NCI-H748 (cell line): ENCODE results near the gene TNFRSF13B.
A peak's percentile ranks its signal among the peaks of the same experiment; 100 is the strongest.
"Not testable (repeated sequence)": the region's sequence is repeated elsewhere in the genome, so short reads cannot be mapped to it uniquely, and the experiment has no call there.

Source experiments
- DNase-seq: peaks from one replicate; lab custom pipeline; 2025; ENCODE audit not compliant: unreplicated experiment; lab: John Stamatoyannopoulos, UW

The TNFRSF13B gene

DNA sequence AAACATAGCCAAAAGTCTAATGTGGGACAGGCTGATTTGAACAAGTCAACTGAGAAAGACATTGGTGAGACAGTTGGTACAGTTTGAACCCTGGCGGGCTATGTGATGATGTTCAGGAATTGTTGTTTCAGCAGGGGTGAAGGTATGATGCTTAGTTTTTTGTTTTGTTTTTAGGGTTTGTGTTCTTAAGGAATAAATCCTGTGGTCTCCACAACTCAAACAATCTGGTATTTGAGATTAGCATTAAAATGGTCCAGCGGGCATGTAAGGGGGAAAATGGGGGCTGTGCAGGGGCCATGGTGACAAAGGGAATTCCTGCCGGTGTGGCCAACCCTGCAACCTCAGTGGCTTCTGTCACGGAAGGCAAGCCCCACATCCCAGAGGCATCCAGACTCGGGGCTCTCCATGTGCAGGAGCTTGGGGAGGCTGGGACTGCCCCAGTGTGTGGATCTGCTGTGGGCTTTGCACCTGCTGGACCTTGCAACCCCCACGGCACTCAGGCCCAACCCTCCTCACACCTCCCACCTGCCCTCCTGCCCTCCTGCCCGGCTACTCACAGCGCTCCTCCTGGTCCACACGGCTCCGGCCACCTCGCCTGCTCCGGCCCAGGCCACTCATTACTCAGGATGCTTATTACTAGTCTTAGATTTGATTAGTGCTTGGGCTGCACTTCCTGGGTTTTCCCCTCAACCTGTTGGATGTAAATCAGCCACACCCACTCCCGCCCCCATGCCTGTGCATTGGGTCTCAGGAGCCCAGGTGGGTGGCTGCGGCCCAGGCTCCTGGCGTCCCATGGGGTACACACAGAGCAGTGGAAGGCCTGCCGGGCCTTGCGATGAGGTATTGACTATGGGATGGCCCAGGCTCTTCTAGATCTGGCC lies at the start of gene TNFRSF13B:
Gene TNFRSF13B, minus strand, starts transcription at position 661 of the 881 bp plus-strand sequence. Its CDS starts 43 bp downstream, at position 618.
- DNase-seq: no peak

DNA sequence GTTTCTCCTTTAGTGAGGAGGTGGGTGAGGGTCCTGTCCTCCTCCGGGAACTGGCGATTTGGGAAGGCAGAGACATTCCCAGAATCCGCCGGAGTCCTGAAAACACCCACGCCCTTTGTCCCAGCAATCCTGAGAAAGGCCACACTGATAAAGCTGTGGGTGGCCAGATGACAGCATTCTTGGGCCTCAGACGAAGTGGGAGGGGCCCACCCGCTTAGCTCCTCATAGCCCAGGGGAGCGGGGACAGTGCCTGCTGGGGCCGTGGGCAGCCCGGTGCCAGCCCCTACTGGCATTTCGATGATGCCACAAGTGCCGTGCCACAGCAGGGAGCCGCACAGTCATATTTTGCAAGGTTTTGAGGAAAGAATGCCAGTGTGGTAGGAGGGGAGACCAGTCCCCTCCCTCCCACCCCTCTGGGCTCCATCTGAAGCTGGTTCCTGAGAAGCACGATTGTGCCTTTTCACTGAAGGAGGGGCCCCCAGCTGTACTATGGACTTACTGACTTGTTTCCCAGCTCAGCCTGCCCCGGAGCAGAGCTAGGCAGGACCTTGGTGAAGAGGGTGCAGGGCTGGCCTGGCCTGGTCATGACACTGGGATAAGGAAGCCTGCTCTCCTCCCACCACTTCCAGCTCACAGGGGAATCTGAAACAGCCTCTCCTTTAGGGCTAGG lies 49.4 kb upstream of the TNFRSF13B start:
- no peak for DNase-seq

DNA sequence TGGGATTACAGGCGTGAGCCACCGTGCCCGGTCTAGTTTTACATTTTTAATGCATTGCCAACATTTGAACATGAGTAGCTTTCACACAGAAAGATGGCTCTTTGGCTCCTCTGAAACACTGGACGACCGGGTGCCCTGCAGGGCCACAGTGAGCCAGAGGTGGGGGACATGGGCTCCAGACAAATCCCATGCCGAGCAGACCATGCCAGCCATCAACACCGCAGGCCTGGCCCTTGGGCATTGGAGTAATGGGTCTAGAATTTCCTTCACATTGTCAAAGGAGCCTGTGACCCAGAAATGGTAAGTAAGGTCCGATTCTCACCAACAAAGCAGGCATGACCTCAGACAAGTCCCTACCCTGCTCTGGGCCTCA lies 48.9 kb upstream of the TNFRSF13B start:
- no peak for DNase-seq

DNA sequence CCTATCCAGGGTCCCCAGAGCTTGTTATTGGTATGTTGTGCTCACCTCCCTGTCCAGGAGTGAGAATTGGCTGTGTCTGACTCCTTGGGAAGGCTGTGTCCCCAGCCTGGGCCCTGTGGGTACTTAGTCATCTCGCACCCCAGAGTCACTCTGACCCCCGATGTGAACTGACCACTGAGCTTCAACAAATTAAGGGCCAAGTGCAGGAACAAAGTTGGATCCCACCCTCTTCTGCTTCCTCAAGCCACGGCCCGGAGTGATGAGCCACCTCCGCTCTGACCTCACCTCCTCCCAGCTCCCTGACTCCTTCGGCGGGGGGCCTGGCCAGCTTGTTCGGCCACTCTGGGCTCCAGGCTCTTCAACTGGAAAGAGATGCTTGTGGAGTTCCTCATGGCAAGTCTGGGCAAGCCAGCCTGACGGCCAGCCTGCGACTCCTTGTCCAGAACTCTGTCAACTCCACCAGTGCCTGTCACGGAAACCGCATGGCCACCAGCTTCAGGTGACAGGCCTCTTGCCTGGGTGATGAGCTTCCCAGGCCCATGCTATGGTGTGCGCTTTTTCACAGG lies 48.1 kb upstream of the TNFRSF13B start:
- DNase-seq: no peak

DNA sequence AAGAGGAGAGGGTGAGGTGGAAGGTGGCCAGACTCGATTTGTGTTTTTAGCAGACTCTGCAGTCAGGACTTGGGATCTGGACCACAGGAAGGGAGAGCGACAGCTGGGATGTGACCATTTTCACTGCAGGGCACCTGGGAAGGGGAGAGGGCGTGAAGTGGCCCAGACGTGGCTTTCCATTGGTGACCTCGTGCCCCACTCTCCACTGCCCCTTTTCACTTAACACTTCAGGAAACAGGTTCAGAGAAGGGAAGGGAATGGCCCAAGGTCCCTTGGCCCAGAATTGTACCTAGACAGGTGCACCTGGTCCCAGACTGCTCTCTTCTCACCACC lies 47.5 kb upstream of the TNFRSF13B start:
- DNase-seq: no peak

DNA sequence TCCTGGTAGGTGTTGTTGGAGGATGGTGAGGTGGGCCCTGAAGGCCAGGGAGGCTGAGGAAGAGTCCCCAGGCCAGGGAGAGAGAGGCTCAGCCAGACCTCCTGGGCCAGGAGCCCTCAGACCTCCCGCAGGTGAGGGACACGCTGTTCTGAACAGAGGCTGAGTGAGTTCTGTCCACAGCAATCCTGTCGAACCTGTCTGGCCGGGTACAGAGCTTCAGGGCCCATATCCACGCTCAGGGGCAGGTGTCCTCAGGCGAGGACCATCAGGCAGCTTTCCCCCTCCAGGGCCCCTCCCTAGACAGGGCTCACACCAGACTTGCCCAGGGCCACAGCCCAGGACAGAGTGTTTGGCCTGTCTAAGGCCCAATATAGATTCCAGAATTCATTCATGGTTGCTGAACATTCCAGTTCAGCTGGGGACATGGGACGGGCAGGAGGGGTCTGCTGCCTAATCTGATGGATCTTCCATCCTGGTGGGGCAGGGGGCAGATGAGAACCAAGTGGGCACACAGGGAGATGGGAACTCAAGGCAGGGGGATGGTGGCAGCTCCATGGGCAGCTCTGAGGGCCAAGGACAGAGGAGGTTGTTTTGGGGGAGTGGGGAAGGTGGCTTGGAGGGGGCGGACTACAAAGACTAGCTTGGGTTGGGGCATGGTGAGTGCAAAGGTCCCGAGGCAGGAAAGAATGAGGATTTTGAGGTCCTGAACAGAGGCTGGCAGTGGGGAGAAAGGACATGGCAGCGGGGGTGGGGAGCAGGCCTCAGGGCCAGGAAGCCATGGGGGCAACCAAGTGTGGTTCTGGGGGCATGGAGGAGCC lies 46.9 kb upstream of the TNFRSF13B start:
- peak; percentile 55 for DNase-seq

DNA sequence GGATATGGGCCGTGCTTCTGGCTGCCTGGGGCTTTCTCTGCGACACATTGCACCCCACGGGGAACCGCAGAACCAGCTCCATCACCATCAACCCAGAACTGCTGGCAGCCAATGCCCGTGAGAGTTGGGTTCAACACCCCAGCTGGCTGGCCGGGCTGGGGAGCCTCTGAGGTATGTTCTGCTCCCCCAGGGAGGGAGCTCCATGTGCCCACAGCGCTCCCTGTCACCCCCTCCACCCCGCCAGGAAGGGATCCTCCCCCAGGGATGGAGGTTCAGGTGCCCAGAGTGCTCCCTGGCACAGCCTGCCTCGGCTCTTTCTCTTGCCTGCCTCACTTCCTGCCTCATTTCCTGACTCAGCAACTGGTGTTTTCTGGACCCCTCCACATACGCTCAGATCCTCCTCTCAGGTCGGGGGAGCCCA lies 46.1 kb upstream of the TNFRSF13B start:
- DNase-seq: no peak

DNA sequence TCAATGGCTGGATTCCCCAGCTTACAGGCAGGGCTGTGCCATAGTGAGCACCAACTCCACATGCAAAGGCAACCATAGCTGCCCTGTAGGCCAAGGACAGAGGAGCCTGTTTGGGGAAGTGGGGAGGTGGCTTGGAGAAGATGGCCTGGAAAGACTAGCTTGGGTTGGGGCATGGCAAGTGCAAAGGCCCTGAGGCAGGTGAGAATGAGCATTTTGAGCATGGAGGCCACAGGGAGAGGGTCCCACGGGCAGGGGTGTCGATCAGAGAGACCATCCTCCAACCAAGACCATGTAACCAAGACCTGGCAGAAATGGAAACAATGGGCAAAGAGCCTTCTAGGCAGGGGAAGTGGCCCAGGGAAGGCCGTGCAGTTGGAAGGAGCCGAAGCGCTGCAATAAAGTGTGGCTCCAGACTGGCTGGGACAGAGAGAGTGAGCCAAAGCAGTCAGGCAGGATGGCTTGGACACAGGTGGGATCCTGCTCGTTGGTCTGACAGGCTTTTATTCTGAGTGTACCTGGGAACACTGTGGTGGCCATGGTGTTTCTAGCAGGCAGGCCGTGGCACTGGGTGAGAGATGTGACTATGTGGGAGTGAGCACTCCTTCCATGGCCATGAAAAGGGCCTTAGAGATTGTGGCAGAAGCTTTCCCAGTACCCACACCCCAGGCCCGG lies 45.6 kb upstream of the TNFRSF13B start:
- no peak for DNase-seq

DNA sequence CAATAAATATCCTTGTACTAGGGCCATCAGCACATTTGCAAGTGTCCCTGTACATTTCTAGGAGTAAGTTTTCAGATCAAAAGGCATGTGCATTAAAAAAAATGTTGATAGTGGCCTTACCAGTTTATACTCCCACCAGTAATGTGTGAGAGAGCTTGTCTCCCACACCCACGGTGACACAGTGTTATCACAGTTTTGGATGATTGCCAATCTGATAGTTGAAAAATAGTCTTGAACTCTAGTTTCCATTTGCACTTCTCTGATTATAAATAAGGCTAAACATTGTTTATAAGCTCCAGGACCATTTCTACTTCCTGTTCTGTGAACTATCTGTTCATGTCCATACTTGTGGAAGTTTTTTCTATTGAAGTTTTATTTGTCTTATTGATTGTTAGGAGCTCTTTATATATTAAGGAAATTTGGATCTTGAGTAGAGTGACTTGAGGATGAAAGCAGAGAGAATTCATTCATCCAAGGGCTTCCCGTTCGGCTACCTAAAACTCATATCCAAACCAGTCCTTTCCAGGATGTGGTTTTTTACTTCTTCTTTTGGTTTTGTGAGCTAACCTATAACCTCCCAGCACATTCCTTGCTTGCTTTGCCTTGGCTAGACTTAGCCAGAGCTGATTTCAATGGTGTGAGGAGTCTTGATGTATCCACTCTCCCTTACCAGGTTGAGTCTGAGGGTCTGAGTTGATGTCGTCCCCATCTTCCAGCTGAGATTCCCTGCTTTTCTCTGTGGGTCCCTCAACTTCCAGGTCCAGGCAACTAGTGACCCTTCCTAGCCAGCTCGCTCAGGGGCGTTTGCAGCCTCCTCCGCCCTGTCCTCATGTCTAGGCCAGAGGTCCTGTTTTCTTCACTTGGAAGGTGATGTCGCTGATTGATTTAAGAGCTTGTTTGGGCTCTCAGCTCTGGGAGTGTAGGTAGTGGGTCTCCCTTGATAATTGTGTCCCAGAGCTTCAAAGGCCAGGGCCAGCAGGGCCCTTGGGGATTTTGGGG lies 44.6 kb upstream of the TNFRSF13B start:
- not testable (repeated sequence) for DNase-seq

DNA sequence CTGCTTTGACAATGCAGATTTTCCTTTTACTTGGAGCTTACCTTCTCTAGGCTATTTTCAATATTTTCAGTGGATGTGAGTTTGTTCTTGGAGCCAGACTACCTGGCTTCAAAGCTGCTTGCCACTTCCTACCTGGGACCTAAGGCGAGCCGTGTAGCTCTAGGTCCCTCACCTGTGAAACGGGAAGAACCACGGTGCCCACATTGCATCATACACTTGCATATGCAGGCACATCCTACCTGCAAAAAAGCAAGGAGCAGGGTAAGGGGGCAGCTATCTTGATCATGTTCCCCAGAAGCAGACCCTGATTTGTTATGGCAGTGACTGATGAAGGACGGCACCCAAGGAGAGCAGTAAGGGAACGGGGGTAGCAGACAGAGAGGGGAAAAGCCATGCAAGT lies 43.3 kb upstream of the TNFRSF13B start:
- no peak for DNase-seq

DNA sequence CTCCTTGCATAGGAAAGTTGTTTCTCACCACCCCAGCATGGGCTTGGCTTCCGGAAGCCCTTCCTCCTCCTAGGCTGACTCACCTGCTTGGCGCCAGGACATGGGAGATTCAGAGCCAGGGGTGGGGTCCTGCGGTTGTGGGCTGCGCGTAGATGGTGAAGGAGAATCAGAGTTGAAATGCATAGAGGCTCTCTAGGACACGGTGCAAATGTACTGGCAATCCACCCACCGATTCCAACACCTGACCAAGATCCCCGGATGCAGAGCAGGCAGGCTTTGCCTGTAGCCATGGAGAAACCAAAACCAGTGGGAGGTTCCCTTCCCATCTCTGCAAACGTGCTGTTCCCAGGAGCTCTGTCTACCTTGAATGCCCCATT lies 42.8 kb upstream of the TNFRSF13B start:
- not testable (repeated sequence) for DNase-seq

DNA sequence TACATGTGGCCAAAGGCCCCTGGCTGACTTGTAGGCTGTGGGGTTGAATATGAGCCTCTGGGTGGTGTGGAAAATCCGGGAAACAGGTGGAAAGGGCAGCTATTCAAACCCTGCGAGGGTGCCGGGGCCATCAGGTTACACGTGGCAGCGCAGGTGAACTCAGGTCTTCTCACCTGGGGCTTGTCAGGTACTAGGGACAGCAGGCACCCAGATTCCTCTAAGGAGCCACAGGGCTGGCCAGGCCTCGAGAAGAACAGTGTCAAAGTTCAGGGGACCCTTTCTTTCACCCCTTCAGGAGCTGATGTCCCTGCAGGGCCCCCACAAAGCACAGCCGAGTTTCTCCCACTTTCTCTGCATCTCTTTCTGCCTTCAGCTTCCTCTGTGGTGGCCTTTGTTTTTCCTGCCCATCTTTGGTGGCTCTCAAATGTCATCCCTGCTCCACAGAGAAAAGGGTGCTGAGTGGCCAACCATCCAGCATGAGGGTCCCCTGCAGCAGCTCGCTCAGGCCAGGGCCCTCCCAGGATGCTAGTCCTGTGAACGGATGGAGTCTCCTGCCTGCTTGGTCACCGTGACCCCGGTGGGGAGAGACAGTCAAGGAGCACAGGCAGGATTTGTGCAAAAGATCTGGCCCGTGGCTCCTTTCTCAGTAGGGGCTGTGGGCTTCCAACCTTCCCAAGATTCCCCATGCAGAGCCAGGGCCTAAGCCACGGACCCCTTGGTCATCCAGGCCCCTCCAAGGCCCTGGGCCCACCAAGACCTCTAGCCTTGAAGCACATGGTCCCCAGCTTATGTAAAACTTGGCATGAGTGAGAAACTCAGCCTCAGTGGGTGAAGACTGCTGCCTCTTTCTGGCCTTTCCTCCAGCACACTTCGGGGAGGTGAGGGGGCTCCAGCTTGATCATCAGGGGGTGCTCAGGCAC lies 42.2 kb upstream of the TNFRSF13B start:
- DNase-seq: not testable (repeated sequence)

DNA sequence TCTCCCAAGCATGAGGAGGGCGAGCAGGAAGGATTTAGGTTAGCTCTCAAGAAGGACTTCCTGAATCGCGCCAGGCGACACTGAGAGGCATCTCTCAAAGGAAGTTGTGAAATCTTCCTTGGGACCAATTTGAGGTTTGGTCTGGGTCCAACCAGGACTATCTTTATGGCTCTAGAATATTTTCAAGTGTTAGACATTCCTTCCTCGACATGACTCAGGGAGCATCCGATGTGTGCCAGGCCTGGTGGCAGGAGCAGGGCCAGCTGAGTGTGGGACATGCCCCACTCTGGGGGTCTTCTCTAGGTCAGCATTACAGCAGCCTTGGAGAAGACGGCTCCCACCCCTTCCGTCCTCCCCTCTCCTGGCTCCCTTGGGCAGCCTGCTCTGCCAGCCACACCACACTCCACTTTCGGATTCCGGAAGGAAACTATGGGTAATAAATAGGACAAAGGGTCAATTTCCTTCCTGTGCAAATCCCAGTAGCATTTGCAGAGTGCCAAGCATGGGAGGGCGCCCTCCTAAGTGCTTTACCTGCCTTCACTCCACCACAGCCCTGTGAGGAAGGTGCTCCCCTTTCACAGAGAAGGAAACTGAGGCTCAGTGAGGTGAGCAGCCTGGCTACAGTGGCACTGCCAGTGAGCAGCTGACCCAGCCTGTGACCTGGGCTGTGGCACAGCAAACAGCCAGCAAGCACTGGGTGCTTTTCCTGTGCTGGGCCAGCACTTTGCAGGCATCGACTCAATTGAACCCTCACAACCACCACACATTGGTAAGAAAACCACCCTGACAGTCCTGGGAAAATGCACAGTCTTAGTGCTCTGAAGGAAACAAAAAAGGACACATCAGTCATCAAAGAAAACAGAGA lies 39.4 kb upstream of the TNFRSF13B start:
- DNase-seq: not testable (repeated sequence)

DNA sequence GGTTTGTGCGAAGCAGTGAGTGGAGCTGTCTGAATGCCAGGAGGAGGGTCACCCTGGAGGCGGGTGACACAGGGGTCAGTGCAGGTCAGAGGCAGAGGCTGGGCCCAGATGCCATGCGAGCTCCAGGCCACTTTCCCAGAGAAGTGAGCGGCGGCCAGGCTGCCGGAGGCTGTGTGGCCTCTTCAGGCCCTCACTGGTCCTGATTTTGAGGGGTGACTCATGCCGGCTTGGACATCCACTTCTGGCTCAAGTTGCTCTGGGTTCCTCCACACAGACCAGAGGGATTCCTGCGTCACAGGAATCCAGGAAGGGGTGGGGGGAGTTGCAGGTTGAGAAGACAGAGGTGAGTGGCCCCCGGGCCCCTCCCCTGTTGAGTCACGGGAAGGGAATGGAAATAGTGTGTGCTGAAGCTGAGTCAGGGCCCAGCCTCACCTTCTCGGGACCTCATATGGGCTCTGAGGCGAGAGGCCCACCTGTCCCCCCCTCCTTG lies 38.7 kb upstream of the TNFRSF13B start:
- not testable (repeated sequence) for DNase-seq

DNA sequence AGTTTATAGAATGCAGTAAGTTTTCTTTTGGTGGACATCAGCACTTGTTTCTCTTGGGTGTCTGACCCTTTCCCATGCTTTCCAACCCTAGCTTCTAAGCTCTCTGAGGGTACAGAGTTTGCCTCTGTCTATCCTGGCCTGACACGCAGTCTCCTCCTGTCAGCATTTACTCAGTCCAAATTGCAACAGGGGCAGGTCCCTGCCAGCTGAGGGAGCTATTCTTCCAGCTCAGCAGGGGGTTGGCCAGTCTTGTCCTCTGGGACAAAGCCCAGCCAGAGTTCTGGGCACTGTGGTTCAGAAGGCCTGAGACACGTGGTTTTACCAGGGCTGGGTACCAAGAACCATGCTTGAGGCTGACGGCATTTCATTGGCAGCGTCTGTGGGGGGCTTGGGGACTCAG lies 38.1 kb upstream of the TNFRSF13B start:
- DNase-seq: not testable (repeated sequence)

DNA sequence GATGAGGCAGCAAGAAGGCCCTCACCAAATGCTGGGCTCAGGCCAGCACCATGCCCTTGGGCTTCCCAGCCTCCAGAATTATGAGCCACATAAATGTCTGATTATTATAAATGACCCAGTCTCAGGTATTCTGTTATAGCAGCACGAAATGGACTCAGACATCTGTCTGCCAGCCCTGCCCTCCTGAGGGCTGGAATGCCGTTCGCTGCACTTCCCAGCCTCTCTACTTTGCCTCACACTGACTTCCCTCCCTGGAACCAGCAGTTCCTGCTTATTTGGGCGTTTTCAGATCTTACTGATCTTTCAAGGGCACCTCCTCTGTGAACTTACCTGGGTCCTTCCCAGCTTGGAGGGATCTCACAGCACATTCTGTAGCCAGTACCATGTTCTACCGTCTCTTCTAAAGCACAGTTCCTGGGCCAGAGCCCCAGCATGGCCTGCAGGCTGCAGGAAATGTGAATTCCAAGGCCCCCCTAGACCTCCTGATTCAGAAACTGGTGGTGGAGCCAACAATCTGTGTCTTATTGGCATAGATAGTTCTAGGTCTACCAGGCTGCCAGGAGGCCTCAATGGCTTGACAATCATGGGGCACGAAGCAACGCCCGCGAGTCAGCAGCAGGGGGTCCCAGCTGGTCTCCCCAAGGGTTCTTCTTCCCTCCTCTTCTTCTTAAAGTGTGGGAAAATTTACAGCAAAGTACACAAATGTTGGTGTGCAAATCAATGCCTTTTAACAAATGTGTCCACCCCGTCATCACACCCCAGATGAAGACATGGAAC lies 36.9 kb upstream of the TNFRSF13B start:
- DNase-seq: not testable (repeated sequence)

DNA sequence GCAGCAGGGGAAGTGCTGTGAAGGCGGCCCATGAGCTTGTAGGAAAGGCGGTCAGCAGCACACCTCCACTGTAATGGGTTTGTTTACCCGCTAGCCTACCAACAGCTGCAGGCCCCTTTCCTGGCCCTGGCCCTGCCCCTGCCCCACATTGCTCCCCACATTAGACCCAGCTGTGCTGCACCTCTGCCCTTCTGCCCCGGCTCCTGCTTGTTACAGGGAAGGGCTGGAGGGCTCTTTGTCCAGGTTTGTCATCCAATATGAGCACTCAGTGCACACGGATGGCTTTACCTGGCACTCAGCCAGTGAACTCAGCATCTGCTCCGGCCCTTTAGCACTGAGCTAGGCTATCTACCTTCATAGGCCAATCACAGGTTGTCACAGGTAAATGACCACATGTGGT lies 36.0 kb upstream of the TNFRSF13B start:
- DNase-seq: peak; percentile 85
